ENCODE results near the gene C2.
"Not testable (repeated sequence)": the region's sequence is repeated elsewhere in the genome, so short reads cannot be mapped to it uniquely, and the experiment has no call there.

Gene C2

DNA sequence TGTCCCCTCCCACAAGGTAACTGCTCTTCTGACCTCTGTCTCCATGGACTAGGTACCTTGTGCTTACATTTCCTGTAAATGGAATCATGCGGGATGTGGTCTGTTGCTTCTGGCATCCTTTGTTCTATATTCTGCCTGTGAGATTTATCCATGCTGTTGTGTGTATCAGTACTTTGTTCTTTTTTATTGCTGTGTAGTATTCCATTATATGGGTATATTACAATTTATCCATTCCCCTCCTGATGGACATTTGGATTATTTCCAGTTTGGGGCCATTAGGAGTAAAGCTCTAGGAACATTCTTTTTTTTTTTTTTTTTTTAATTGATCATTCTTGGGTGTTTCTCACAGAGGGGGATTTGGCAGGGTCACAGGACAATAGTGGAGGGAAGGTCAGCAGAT lies 3.4 kb downstream of the C2 start:
- no peak for DNase-seq

DNA sequence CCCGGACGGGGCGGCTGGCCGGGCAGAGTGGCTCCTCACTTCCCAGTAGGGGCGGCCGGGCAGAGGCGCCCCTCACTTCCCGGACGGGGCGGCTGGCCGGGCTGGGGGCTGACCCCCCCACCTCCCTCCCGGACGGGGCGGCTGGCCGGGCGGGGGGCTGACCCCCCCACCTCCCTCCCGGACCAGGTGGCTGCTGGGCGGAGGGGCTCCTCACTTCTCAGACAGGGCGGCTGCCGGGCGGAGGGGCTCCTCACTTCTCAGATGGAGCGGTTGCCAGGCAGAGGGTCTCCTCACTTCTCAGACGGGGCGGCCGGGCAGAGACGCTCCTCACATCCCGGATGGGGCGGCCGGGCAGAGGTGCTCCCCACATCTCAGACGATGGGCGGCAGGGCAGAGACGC lies 4.6 kb downstream of the C2 start:
- DNase-seq = not testable (repeated sequence)

DNA sequence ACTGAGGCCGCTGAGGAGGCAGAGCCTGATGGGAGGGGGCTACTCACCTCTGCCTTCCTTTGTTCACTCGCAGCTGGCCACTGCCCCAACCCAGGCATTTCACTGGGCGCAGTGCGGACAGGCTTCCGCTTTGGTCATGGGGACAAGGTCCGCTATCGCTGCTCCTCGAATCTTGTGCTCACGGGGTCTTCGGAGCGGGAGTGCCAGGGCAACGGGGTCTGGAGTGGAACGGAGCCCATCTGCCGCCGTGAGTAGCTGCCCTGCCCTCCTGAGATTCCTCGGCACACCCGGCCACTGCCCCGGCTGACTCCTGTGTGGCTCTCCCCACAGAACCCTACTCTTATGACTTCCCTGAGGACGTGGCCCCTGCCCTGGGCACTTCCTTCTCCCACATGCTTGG lies 6.0 kb downstream of the C2 start:
- no peak for DNase-seq

DNA sequence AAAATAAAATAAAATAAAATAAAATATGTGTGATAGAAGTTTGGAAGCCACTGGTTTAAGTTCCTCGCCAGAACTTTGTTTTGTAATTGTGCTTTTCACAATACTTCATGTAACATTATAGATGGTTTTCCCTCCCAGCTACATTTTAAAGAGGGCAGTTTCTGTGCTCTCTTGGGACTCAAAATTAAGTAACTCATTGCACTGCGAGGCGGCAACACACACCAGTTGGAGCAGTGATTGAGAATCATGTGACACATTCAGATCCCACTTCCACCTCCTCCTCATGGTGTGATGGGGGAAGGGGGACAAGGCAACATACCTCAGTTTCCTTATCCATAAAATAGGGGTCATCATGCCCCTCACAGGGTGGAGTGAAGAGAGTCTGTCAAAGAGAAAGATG lies 7.5 kb downstream of the C2 start:
- no peak for DNase-seq

DNA sequence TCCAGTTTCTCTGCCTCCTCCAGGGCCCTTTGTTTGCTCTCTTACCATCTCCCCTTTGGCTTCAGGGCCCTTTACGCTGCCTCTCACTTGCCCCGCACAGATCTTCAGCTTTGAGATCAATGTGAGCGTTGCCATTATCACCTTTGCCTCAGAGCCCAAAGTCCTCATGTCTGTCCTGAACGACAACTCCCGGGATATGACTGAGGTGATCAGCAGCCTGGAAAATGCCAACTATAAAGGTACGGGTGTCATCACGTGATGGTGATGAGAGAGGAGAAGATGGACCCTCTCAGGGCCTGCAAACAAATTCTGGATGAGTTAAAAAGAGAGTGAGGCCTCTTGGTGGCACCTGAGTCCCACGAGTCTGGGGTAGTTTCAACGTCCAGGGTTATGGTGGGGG lies 8.3 kb downstream of the C2 start:
- no peak for DNase-seq

DNA sequence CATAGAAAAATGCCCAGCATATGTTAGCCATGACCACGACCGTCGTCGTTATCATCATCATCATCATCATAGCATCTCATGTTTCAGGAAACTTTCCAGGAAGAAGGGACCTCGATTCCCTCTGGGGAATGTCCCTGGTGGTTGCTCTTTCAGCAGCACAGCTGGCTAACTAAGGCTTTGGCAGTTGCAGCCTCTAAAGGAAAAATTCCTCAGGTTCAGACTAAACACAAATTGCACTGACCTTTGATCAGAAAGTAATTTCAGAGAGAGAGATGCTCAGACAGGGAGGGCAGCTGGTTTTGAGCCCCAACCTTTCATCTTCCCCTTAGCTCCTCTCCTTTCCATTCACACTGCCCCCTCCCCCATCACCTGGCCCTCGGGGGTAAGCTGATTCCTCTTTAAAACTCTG lies 12.7 kb downstream of the C2 start:
- no peak for DNase-seq

DNA sequence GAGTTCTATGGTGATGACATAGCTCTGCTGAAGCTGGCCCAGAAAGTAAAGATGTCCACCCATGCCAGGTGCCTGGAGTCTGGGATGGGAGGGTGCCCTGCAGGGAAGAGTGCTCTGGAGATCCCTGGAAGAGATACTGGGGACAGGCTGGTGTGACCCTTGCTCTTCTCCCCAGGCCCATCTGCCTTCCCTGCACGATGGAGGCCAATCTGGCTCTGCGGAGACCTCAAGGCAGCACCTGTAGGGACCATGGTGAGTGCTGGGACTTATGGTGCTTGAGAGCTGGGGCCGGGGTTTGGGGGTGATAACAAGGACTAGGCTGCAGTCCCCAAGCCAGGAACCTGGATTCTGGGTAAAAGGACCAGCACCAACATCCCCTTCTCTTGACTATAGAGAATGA lies 16.2 kb downstream of the C2 start:
- no peak for DNase-seq

DNA sequence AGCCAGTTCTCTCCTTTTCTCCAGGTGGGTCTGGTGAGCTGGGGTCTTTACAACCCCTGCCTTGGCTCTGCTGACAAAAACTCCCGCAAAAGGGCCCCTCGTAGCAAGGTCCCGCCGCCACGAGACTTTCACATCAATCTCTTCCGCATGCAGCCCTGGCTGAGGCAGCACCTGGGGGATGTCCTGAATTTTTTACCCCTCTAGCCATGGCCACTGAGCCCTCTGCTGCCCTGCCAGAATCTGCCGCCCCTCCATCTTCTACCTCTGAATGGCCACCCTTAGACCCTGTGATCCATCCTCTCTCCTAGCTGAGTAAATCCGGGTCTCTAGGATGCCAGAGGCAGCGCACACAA lies 17.6 kb downstream of the C2 start:
- DNase-seq = no peak

DNA sequence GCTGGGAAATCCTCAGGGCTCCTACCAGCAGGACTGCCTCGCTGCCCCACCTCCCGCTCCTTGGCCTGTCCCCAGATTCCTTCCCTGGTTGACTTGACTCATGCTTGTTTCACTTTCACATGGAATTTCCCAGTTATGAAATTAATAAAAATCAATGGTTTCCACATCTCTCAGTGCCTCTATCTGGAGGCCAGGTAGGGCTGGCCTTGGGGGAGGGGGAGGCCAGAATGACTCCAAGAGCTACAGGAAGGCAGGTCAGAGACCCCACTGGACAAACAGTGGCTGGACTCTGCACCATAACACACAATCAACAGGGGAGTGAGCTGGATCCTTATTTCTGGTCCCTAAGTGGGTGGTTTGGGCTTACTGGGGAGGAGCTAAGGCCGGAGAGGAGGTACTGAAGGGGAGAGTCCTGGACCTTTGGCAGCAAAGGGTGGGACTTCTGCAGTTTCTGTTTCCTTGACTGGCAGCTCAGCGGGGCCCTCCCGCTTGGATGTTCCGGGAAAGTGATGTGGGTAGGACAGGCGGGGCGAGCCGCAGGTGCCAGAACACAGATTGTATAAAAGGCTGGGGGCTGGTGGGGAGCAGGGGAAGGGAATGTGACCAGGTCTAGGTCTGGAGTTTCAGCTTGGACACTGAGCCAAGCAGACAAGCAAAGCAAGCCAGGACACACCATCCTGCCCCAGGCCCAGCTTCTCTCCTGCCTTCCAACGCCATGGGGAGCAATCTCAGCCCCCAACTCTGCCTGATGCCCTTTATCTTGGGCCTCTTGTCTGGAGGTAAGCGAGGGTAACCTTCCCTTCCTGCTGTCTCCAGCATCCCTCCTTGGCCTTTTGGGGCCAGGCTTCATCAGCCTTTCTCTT lies 18.2 kb downstream of the C2 start, which contains the start of gene CFB:
CFB (plus strand) TSS at position 589 of the 863 bp plus-strand sequence; CDS start at position 716, 127 bp downstream.
- DNase-seq = no peak

DNA sequence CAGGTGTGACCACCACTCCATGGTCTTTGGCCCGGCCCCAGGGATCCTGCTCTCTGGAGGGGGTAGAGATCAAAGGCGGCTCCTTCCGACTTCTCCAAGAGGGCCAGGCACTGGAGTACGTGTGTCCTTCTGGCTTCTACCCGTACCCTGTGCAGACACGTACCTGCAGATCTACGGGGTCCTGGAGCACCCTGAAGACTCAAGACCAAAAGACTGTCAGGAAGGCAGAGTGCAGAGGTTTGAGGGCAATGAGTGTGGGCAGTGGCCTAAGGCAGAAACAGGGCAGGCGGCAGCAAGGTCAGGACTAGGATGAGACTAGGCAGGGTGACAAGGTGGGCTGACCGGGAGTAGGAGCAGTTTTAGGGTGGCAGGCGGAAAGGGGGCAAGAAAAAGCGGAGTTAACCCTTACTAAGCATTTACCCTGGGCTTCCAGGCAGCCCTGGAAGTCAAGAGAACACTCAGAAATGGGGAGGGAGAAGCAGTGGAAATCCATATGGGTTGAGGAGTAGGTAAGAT lies 18.9 kb downstream of the C2 start:
- no peak for DNase-seq

DNA sequence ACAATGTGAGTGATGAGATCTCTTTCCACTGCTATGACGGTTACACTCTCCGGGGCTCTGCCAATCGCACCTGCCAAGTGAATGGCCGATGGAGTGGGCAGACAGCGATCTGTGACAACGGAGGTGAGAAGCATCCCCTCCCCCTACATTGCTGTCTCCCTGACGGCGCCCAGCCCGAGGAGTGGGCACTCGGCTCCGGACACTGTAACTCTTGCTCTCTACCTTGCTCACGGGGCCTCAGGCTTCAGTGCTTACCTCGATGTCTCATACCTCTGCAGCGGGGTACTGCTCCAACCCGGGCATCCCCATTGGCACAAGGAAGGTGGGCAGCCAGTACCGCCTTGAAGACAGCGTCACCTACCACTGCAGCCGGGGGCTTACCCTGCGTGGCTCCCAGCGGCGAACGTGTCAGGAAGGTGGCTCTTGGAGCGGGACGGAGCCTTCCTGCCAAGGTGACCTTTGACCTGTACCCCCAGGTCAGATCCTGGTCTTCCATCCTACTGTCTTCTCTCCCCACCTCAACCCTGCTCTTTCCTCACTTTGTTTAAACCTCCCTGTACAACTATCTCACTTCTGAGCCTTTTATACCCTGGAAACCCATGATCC lies 19.7 kb downstream of the C2 start:
- no peak for DNase-seq

DNA sequence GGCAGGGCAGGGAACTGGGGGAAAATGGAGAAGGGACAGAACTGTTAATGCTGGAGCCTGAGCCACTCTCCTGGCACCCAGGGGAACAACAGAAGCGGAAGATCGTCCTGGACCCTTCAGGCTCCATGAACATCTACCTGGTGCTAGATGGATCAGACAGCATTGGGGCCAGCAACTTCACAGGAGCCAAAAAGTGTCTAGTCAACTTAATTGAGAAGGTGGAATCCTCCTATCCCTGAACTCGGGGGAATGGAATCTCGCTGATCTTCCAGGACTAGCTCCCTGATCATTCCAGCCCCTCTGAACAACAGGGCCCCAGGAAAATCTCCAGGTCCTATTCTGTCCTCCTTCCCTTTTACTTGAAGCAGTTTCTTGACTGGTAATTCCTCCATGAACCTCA lies 20.3 kb downstream of the C2 start:
- no peak for DNase-seq

DNA sequence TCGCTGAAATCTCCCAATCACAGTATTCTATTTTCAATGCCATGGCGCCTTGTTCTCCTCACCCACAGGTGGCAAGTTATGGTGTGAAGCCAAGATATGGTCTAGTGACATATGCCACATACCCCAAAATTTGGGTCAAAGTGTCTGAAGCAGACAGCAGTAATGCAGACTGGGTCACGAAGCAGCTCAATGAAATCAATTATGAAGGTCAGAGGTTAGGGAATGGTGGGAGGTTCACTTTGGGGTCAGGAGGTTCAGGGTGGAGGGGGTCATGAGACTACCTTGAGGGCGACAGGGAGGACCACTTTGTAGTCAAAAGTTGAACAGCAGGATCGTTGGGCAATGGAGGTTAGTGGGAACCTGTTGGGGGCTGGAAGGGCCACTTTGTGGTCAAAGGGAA lies 20.8 kb downstream of the C2 start:
- no peak for DNase-seq

DNA sequence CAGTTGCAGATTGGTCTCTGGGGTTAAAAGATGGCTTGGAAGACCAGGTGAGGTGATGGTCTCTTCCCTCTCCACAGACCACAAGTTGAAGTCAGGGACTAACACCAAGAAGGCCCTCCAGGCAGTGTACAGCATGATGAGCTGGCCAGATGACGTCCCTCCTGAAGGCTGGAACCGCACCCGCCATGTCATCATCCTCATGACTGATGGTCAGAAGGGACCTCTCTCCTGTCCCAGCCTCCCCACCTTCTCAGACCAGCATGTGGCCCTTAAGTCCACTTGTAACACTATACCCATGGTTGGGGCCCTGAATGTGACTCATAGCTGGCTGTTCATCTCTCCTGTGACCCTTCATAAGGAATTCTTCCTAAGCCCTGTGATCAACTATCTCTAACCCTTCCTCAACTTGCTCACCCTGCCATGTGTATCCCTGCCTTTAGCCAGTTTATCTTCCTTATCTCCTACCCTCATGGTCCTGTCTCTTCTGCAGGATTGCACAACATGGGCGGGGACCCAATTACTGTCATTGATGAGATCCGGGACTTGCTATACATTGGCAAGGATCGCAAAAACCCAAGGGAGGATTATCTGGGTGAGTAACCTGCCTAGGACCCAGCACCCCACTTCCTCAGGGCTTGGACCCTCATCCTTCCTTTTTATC lies 21.4 kb downstream of the C2 start:
- no peak for DNase-seq

DNA sequence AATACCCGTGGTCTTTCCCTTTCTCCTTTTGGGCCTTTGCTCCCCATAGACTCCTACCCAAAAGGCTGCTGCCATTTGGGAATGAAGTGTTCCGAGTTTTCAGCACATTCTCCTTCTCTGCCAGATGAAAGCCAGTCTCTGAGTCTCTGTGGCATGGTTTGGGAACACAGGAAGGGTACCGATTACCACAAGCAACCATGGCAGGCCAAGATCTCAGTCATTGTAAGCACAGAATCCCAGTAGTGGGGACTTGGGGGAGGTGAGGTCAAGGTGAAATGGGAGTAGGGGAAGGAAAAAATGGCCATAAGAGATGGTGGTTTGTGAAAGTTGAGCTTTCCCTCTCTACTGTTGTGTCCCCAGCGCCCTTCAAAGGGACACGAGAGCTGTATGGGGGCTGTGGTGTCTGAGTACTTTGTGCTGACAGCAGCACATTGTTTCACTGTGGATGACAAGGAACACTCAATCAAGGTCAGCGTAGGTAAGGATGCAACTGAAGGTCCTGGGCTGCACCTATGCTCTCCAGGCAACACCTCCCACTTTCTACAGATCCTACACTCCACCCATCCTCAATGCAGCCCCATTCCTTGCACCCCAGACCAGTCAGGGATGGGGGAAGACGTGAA lies 22.5 kb downstream of the C2 start:
- no peak for DNase-seq

DNA sequence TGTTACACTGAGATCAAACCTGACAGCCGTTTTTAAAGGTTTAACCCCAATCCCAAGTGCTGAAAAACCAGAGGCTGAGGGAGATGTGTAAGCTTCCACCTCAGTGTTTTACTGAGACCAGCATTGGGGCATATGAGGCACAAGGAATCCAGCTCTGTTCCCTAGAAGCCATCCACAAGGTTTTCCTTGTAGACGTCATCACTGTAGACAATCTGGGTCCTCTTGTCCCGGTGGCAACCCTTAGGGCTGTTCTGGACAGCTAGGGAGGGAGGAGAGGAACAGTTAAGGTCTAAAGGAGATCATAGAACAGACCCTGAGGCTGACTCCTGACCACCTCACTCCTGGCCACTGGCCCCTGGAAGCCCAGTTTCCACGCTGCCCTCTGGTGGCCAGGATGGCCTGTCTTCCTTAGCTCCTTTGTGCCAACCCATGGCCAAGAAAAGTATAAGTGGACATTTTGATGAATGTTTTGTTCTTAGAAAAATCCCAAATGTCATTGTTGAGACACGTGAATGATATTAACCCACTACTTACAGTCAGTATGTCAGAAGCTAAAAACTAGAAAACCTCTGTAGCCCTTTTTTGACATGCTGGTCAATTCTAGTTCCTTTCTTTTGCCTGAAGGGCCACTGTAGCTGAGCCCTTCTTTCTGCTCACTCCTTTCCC lies 24.8 kb downstream of the C2 start:
- no peak for DNase-seq

DNA sequence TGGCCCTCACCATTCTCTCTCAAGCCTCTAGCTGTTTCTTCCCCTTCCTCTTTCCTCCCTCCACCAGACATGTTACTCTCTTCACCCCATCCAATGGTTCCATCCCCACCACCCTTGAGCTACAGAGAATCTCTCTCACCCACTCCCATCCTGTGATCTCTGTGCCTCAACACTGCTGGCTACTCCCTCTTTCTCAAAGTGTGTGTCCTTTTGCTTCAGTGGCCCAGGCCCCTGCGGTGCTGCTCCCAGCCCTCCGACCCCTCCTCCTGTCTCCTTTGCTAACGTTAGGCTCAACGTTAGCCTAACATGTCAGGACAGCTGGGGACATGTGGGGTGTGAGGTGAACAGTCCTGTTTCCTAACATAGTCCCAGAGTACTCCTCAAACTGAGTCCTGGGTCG lies 25.4 kb downstream of the C2 start:
- DNase-seq = no peak

DNA sequence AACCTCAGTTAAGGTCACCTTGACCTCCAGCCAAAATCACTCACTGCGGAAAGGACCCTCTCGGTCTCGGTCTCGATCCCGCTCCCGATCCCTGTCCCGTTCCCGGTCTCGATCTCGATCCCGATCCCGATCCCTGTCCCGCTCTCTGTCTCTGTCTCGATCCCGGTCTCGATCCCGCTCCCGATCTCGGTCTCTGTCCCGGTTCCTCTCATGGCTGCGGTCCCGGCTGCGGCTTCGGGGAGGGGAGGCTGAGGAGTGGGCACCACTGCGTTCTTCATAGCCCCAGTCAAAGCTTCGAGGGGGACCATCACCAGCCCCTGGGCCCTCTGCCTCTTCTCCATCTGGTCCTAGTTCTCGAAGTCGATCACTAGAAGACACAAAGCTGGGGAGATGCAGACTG lies 27.0 kb downstream of the C2 start:
- DNase-seq = no peak

DNA sequence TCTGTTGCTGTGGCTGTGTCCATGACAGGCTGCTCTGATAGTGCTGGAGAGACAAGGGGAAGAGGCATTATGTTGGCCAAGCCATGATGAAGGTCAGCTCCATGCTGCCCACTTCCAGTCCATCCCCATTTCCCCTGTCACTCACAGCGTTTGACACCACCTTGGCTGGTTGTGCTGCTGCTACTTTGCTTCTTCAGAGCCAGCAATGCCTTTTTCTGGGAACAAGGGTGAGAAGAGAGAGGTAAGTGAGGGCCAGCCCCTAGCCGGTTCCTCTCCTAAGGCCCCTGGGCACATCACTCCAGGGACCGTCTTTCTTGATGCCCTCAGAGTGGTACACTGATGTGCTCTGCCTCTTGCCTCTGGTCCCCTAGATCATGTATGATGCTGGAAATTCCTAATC lies 29.3 kb downstream of the C2 start:
- no peak for DNase-seq

DNA sequence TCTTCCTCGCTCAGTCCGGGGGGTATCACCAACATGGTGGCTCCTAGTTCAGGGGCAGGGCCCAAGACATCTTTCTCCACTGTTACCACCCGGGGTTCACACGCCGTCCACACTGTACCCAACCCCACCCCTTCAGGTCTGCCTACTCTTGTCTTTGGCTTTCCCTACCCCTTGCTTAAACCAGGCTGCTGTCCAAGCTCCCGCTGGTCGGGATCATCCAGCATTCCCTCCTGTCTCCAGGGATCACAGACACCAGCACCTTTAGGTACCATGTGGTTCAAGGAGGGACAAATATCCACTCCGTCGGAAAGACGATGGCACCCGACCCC lies 30.9 kb downstream of the C2 start:
- DNase-seq = no peak

DNA sequence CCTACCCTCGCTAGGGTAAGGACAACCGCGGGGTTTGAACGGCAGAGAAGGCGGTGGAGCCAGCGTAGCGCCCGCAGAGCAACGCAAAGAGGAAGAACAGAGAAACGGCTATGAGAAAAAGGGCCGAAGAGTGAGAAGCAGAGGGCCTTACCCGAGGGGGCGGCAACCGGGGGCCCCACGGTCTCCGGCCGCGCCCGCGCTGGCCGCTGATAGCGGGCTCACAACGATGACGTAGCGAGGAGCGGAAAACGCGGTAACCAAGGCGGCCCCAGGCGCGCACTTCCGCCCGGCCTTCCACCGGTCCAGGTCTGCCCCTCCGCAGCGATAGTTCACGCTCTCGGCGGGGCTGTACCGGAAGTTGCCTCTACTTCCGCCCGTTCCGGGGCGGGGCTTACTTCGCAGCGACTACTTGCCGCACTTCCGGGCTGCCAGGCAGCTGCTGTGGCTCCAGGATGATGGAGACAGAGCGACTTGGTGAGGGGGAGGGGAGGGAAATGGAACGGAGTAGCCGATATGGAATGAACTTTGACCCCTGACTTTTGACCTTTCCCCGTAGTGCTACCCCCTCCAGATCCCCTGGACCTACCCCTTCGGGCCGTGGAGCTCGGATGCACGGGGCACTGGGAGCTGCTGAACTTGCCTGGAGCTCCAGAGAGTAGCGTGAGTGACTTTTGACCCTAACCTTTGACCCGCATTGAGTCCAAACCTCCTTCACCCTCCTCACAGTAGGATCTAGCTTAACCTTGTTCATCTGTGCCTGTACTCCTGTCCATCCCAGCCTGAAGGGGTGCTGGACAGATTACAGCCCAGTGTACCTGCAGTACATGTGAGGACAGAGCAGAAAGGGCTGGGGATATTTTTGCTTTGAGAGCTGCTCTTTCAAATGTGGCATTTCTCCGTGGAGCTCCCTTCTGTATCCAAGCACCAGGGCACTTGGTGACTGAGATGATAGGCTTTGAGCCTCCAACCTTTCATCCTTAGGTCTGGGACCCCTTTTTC lies 31.5 kb downstream of the C2 start, which contains the start of the genes NELFE and SKIC2:
NELFE (minus strand) TSS at position 231 of the 999 bp plus-strand sequence. CDS start 525 bp downstream, outside the sequence.
SKIC2 (plus strand) TSS at position 435 of the 999 bp plus-strand sequence; CDS start at position 453, 18 bp downstream.
- DNase-seq = peak; percentile 98

DNA sequence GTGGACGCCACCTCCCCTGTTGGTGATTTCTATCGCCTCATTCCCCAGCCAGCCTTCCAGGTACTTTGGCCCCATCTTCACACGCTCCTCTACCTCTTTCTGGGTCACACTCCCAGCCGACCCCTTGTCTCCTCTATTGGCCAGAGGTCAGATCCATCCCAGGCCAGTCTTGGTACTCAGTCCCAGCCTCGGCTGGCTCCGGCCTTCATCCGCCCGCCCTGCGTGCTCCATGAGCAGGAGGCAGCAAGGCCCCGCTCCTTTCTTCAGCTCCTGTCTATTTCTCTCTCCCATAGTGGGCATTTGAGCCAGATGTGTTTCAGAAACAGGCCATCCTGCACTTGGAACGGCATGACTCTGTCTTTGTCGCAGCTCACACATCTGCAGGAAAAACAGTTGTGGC lies 34.1 kb downstream of the C2 start:
- DNase-seq = no peak
